Stimulated activated CD4-positive, alpha-beta T cell treated with anti-CD3 and anti-CD28 coated beads, Interleukin-4, amount 100 ng/mL, for 24 hours (primary cell): Measurements from ENCODE around the gene MEIKIN.
"Not testable (repeated sequence)": the region's sequence is repeated elsewhere in the genome, so short reads cannot be mapped to it uniquely, and the experiment has no call there.

Source experiments
- DNase-seq: peaks from one replicate; pipeline ENCODE4 v3.0.0-alpha.2; 2020

MEIKIN gene

DNA sequence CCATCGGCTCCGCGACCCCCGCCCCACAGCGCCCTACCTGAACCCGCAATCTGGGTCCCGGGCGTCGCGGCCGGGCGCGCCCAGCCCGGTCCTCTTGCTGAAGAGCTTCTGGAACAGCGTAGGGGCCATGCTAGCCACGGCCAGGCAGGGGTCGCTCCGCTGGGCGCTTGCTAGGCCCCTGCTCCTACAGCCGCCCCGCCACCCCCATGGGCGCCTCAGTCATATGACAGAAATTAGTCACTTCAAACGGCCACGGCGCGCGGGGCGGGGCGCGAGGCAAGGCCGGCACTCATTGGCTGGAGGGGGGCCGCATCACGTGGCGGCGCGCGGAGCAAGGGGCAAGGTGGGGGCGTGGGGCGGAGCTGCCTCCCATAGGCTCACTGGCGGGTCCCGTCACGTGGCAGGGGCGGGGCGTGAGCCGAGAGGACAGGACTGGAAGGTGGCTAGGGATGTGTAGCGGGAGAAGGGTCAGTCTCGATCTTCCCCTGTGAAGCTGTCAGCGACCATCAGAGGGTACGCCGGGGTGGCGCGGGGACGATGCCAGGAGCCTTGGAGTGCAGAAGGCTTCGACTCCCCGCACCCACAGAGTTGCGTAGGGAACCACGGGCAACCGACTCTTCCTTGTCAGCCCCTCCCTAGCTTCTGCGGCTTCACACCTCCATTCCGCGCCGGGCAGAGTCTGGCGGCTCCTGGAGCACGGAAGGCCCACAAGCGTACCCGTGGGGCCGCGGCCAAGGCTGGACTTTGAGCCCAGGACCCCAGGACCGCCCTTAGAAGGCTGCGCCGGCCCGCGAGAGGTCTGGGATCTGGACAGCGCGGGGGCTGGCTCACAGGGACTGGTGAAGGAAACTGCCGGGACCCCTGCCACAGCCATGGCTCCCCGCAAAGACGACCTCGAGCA is 148.4 kb downstream of the MEIKIN start, which contains the start of gene FNIP1:
FNIP1 (minus strand) TSS at position 225 of the 901 bp plus-strand sequence; CDS start at position 129, 96 bp downstream.
- peak; percentile 99 for DNase-seq

DNA sequence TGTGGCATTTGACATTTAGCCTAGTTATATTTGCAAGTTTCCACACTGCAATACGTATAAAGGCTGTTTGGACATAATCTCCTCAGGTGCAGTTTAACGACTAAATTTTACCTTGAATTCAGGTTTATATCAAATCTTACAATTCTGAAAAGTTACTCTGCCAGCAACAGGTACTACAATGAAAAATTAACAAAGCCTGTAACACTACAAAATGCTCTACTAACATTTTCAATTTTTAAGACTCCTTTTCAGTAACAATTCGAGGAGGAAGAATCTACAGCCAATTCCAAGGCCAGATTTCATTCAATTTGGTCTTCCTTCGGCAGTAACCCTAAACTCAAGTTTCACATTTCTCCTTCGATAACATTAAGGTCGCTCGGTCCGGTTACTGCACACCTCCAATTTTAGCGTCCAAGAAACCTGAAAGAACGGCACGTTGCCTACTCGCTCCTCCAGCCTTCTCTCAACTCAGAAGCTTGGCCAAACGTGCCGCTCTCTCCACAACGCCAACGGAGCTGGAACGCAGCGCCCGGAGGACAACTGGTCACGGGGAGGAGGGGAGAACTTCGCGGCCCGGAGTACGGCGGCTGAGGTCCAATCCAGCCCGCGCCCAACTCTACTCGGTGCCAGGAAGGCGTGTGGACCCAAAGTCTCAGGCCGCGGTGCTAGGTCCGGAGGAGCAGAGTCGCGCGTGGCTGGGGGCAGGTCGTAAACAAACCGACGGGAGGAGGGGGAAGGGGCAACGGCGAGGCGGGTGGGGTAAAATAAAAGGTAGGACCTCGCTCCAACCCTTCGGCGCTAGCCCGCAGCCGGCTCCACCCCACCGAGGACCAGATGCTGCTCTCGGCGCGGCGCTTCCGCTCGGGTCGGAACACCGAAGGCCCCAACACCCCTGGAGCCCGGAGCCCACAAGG is 149.3 kb downstream of the MEIKIN start:
- DNase-seq = peak; percentile 32

GRCh38 chr5:131795228-131795627 is 150.2 kb downstream of the MEIKIN start:
- no peak for DNase-seq

- no peak for DNase-seq
Observed at GRCh38 chr5:131794586-131794985, 150.9 kb downstream of the MEIKIN start.

GRCh38 chr5:131792896-131793295 is 152.6 kb downstream of the MEIKIN start:
- DNase-seq = no peak

GRCh38 chr5:131791866-131792265 is 153.6 kb downstream of the MEIKIN start:
- no peak for DNase-seq

DNA sequence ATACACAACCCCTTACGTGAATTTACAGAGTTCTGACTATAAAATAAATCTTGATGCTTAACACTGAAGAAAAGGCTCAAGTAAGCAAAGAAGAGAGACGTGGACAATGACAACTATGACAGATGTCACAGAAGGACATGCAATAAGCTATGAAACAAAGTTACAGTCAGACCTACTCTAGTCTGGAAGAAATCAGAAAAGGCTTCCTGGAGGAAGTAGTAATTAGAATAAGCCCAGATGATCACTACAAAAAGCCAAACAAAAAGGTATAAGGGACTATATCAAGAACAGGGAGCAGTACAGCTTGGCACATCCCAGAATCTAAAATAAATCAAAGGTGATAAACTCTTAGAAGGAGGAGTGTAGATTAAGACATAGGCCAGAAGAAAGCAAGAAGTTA is 154.9 kb downstream of the MEIKIN start:
- no peak for DNase-seq

DNA sequence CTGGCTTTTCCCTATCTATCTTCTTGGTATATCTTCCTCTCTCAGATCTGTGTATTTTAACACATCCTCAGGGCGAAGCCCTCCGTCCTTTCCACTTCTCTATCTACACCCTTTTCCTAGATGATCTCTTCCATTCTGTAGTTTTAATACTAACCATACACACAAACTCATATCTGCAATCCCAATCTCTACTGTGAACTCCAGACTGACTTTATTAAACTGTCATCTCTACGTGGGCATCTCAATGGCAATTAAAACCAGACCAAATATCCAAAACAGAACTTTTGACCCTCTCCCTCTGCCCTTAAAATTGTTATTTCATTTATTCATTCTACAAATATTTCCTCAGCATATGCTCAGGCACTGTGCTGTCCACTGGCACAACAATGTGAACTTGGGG is 155.7 kb downstream of the MEIKIN start:
- no peak for DNase-seq

- no peak for DNase-seq
Observed at GRCh38 chr5:131787736-131788135, 157.7 kb downstream of the MEIKIN start.

GRCh38 chr5:131786900-131787692 is 158.4 kb downstream of the MEIKIN start:
- DNase-seq = no peak

GRCh38 chr5:131786036-131786435 is 159.4 kb downstream of the MEIKIN start:
- no peak for DNase-seq

DNA sequence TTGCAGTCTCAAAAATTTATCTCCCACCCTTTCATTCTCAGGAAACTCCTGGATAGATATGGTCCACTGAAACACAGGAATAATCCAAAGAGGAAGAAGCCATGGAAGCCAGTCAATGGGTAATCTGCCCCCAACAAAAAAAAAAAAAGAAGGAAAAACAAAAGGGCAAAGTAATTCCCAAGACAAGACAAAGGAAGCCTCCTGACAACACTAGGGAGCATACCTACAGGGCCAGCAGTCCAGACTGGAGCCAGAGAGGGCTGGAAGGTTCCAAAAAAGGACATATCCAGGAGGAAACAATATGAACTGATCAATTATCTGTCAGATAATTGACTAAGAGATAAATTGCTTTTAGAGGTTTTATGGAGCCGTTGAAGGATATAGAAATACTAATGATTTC is 161.6 kb downstream of the MEIKIN start:
- no peak for DNase-seq

DNA sequence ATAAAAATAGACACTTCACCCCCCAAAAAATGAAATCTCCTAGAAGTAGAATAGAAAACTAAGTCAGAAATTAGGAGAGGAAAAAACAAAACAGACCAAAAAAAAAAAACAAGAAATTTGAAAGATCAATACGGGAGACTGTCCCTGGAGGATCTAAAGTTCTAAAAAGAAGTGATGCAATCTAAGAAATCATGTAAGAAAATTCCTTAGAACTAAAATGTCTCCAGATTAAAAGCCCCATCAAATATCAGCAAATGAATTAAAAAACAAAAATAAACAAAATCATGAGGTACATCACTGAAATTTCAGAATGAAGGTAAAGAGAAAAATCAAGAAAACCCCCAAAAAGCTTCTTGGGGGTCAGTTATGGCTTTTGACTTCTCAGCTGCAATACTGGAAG is 162.1 kb downstream of the MEIKIN start:
- no peak for DNase-seq

DNA sequence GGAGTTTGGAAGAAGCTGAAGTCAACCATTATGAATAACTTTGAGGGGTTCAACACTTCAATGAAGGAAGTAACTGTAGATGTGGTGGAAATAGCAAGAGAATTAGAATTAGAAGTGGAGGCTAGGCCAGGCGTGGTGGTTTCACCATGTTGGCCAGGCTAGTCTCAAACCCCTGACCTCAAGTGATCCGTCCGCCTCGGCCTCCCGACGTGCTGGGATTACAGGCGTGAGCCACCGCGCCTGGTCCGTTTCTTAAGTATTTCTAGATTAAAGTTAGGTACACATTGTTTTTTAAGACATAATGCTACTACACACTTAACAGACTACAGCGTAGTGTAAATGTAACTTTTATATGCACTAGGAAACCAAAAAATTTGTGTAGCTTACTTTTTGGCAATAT is 162.7 kb downstream of the MEIKIN start:
- no peak for DNase-seq

DNA sequence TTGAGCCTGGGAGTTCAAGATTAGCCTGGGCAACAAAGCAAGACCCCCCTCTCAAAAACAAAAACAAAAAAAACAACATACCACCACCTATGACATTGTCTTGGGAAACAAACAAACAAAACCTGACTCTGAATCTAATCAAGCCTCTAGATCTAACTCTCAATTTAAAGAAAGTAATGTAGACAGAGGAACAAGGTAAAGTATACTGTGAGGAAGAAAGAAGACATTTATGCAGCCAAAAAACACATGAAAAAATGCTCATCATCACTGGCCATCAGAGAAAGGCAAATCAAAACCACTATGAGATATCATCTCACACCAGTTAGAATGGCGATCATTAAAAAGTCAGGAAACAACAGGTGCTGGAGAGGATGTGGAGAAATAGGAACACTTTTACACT is 167.3 kb downstream of the MEIKIN start:
- not testable (repeated sequence) for DNase-seq

DNA sequence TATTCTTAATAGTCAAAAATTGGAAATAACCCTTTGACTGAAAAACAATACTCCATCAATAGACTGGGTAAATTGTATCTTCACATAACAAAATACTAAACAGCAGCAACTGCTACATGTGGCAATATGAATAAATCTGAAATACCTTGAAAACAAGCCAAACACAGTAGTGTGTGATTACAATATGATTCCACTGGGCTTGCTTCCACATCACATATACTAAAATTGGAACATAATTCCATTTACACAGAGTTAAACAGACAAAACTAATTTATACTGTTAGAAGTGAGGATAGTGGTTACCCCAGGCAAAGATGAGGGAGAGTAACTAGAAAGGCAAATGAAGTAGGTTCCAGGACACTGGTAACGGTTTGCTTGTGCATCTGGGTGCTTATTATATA is 169.0 kb downstream of the MEIKIN start:
- DNase-seq = no peak

DNA sequence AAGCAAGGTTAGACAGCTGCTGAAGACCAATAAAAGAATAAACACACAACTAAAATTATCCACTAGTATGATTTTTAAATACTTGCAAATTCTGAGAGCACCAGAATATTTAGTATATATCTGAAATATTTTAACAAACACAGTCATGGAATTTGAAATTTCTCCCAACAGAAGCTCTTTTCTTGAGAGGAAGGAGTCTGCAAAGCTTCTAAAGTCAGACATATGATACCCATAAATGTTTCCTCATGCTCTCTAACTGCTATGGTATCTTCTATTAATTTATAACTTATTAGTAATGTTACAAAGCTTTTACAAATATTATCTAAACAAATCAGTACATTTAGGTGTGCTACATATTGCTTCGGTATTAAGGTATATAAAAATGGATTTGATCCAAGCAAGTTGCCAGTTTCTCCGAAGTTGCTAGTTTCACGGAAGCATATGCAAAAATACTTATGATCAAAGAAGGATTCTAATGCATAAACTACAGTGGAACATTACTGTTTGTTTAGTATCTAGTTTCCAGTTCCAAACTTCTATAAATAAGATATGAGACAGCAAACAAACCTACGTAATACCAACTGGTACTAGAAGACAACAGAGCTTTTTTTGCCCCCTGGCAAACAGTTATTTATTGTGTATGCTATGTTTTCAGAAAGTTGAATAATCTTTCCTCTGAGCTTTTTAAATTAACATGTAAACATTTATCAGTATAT is 170.7 kb downstream of the MEIKIN start:
- no peak for DNase-seq

GRCh38 chr5:131773805-131774204 is 171.7 kb downstream of the MEIKIN start:
- DNase-seq = no peak

DNA sequence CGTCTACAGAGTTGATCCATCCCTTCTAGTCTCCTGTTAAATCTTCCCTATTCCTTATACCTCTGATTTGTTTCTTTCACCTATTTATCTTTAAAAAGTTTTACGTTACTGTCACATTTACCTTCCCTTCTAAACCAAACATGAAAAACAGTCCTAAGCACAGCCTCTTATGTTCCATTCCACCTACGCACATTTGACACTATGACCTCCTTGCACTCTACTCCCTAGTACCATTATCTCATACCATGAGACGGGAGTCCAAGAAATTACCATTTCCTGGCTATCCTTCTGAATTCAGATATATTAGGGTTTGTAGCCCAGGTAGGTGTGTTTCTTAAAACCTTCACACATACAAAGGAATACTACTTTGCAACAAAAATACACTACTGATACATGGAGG is 173.8 kb downstream of the MEIKIN start:
- no peak for DNase-seq

GRCh38 chr5:131769961-131770360 is 175.5 kb downstream of the MEIKIN start:
- no peak for DNase-seq

- no peak for DNase-seq
Observed at GRCh38 chr5:131769336-131769735, 176.1 kb downstream of the MEIKIN start.

- DNase-seq = no peak
Observed at GRCh38 chr5:131767891-131768290, 177.6 kb downstream of the MEIKIN start.
